Esophagus mucosa (tissue), 1 donor: ENCODE data around the gene CSNK1G1. TPM values are rescaled to one million over a fixed set of nuclear protein-coding genes. Genes with fewer than 3 reads are reported as not detected.
"Not testable (repeated sequence)": the region's sequence is repeated elsewhere in the genome, so short reads cannot be mapped to it uniquely, and the experiment has no call there.

Experiments
- ATAC-seq: fragments of 200-7000 bp; cut with Tn5 transposase; one replicate; pipeline ENCODE4 v1.9.1; 2020
- total RNA-seq: library from RNA; stranded (reverse); gene quantifications from one replicate; pipeline ENCODE4 v1.2.4, GENCODE V29; 2023
- donor health status: DM: yes; HTN: yes; CAD: no.

CSNK1G1 gene
- total RNA-seq, 1 donor from 2014 or later: 17.3 TPM

GRCh38 chr15:64127521-64128270 lies 228.3 kb downstream of the CSNK1G1 start:
- ATAC-seq: no peak

DNA sequence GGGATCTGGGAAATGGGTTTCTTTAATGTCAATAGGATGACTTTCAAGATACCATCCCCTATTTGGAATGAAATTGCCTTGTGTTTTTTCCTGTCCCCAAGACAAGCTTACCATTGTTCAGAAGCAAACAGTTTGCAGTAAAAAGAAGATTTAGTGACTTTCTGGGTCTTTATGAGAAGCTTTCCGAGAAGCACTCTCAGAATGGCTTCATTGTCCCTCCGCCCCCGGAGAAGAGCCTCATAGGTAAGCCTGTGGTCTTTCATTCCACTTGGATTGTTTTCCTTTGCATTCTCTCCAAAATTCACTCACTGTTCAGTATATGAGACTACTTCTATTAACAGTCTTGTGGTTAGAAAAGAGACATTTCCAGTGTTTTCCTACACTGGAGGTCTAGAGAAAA lies 230.0 kb downstream of the CSNK1G1 start:
- ATAC-seq: no peak

DNA sequence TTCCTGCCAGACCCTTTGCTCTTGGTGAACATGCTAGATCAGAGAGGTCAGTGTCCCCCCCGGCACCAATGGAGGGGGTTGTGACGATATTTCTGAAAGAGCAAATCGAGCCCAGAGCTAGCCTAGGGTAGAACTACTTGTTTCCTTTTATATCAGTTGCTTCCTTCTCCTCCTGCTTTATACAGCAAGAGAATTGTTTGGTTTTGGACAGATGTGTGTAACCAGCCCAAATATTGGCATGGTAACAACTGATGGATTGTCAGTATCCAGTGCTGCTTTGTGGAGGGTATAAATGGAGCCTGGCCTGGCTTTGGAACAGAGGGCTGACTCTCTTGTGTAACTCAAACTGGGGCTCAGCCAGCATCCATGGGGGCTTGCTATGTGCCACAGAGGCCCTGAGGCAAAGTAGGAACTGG lies 233.0 kb downstream of the CSNK1G1 start:
- ATAC-seq: no peak

GRCh38 chr15:64122444-64122843 lies 233.5 kb downstream of the CSNK1G1 start:
- ATAC-seq: no peak

GRCh38 chr15:64121614-64122013 lies 234.4 kb downstream of the CSNK1G1 start:
- no peak for ATAC-seq

- ATAC-seq: not testable (repeated sequence)
Observed at GRCh38 chr15:64120322-64120721, 235.7 kb downstream of the CSNK1G1 start.

DNA sequence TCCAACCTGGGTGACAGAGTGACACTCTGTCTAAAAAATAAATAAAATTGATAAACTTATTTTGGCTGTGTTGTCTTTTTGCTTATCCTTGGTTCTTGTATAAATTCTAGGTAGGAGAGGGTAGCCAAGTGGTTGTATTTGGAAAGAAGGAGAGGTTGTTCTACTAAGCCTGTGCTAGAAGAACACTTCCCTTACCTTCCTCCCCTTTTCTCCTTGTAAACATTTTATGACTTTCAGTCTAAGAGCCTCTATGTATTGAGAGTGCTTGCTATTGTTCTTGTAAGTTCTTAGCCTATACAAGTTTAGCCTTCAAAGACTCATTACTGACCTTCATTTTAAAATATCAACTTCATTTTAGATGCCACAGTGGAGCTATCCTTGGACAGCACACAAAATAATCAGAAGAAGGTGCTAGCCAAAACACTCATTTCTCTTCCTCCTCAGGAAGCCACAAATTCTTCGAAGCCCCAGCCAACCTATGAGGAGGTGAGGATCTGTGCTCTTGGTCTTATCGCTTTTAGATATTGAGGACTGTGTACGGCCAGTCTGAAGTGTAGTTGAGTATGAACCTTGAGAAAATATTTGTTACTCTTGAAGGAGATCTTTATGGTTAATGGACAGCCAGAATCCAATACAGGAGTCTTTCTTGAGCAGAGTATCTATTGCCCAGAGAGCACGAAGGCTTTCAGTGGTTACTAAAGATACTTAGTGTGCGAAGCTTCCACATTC lies 238.1 kb downstream of the CSNK1G1 start:
- ATAC-seq: no peak

Other genes starting within 250 kb of the CSNK1G1 start
- 0.28 TPM for gene SNX22, start 204.4 kb downstream of the CSNK1G1 start, total RNA-seq
- 260 TPM for gene PPIB, start 193.2 kb downstream of the CSNK1G1 start, total RNA-seq
- 18.3 TPM for gene PCLAF, start 25.3 kb upstream of the CSNK1G1 start, total RNA-seq
- gene TRIP4, start 31.7 kb upstream of the CSNK1G1 start, total RNA-seq: 22.1 TPM
- gene ZNF609, start 104.4 kb upstream of the CSNK1G1 start, total RNA-seq: 17.9 TPM